ENCODE measurements around the gene FSD1L. TPM values are rescaled to one million over a fixed set of nuclear protein-coding genes. Genes with fewer than 3 reads are reported as not detected.

Gene FSD1L
- total RNA-seq, 2 experiments from 2014 or later, result 8.1 TPM

GRCh38 chr9:105441616-105442160 is 6.1 kb upstream of the FSD1L start:
- H3K4me3 Mint-ChIP-seq, result no peak overlapping the region
- no peaks in the 10 kb centered on the region for H3K36me3 Mint-ChIP-seq (ENCODE audit: low read depth)
- H3K27ac Mint-ChIP-seq, result no peak overlapping the region
- no peaks in the 10 kb centered on the region for H3K9me3 Mint-ChIP-seq
- CTCF ChIA-PET, result no interaction called here
- H3K4me1 Mint-ChIP-seq, result peaks cover 2% of the 10 kb centered on the region
- POLR2A ChIA-PET, result interaction anchor here (0.6 kb wide), 1 partner anchor 184 kb away, joined by 3 read pairs; no protein-coding TSS in a partner anchor
- H3K27me3 Mint-ChIP-seq, result no peaks in the 10 kb centered on the region
- DNase-seq, result no peak

GRCh38 chr9:105443121-105443520 is 4.7 kb upstream of the FSD1L start:
- Mint-ChIP-seq H3K36me3 (ENCODE audit: low read depth) (no peaks in the 10 kb centered on the region), H3K27me3 (no peaks in the 10 kb centered on the region), H3K27ac (no peak overlapping the region), H3K9me3 (no peaks in the 10 kb centered on the region), H3K4me1 (peaks cover 9% of the 10 kb centered on the region), H3K4me3 (no peak overlapping the region)
- CTCF ChIA-PET, result interaction anchor here (1.1 kb wide), 1 partner anchor 9 kb away, joined by 3 read pairs; no protein-coding TSS in a partner anchor
- DNase-seq, result no peak
- POLR2A ChIA-PET, result no interaction called here

GRCh38 chr9:105444130-105444529 is 3.7 kb upstream of the FSD1L start:
- ChIA-PET CTCF (interaction anchor here (0.5 to 1.1 kb wide), 2 partner anchors 8 to 202 kb away, joined by 3 read pairs; no protein-coding TSS in a partner anchor), POLR2A (no interaction called here)
- no peak overlapping the region for H3K27ac Mint-ChIP-seq
- H3K4me3 Mint-ChIP-seq, result no peak overlapping the region
- DNase-seq, result no peak
- H3K9me3 Mint-ChIP-seq, result no peaks in the 10 kb centered on the region
- peaks cover 16% of the 10 kb centered on the region for H3K4me1 Mint-ChIP-seq
- no peaks in the 10 kb centered on the region for H3K36me3 Mint-ChIP-seq (ENCODE audit: low read depth)
- no peaks in the 10 kb centered on the region for H3K27me3 Mint-ChIP-seq

- H3K4me1 Mint-ChIP-seq, result peaks cover 25% of the 10 kb centered on the region
- H3K27me3 Mint-ChIP-seq, result no peaks in the 10 kb centered on the region
- POLR2A ChIA-PET, result no interaction called here
- H3K27ac Mint-ChIP-seq, result no peak overlapping the region
- CTCF ChIA-PET, result interaction anchor here (0.8 to 1.0 kb wide), 2 partner anchors 9 to 190 kb away, joined by 3 to 4 read pairs; no protein-coding TSS in a partner anchor
- H3K4me3 Mint-ChIP-seq, result no peak overlapping the region
- no peaks in the 10 kb centered on the region for H3K36me3 Mint-ChIP-seq (ENCODE audit: low read depth)
- H3K9me3 Mint-ChIP-seq, result no peaks in the 10 kb centered on the region
- no peak for DNase-seq
These were observed 2.5 kb upstream of the FSD1L start for GRCh38 chr9:105445203-105445881.

- peak overlapping the region; percentile 79 for H3K27ac Mint-ChIP-seq
- DNase-seq, result no peak
- peak overlapping the region; percentile 74 for H3K4me3 Mint-ChIP-seq
- no peaks in the 10 kb centered on the region for H3K9me3 Mint-ChIP-seq
- ChIA-PET POLR2A (no interaction called here), CTCF (interaction anchor here (1.0 kb wide), 1 partner anchor 694 kb away, joined by 3 read pairs; no protein-coding TSS in a partner anchor)
- H3K4me1 Mint-ChIP-seq, result peaks cover 25% of the 10 kb centered on the region
- H3K27me3 Mint-ChIP-seq, result no peaks in the 10 kb centered on the region
- H3K36me3 Mint-ChIP-seq (ENCODE audit: low read depth), result no peaks in the 10 kb centered on the region
These were observed 434 bp upstream of the FSD1L start for GRCh38 chr9:105447386-105447813.

- no peak for DNase-seq
- H3K36me3 Mint-ChIP-seq (ENCODE audit: low read depth), result no peaks in the 10 kb centered on the region
- no peaks in the 10 kb centered on the region for H3K27me3 Mint-ChIP-seq
- peaks cover 28% of the 10 kb centered on the region for H3K4me1 Mint-ChIP-seq
- no peaks in the 10 kb centered on the region for H3K9me3 Mint-ChIP-seq
- ChIA-PET POLR2A (no interaction called here), CTCF (interaction anchor here (0.7 kb wide), 1 partner anchor 20 kb away, joined by 3 read pairs; no protein-coding TSS in a partner anchor)
- peak overlapping the region; percentile 74 for H3K4me3 Mint-ChIP-seq
- no peak overlapping the region for H3K27ac Mint-ChIP-seq
These were observed 1.2 kb downstream of the FSD1L start for GRCh38 chr9:105449081-105449480.

GRCh38 chr9:105452185-105452584 is 4.4 kb downstream of the FSD1L start:
- ChIA-PET CTCF (interaction anchor here (1.3 to 1.5 kb wide), 2 partner anchors 8 to 9 kb away, joined by 3 to 4 read pairs; no protein-coding TSS in a partner anchor), POLR2A (no interaction called here)
- peaks cover 3% of the 10 kb centered on the region for H3K9me3 Mint-ChIP-seq
- H3K4me1 Mint-ChIP-seq, result peaks cover 25% of the 10 kb centered on the region
- no peak overlapping the region for H3K27ac Mint-ChIP-seq
- no peaks in the 10 kb centered on the region for H3K27me3 Mint-ChIP-seq
- peaks cover 3% of the 10 kb centered on the region for H3K36me3 Mint-ChIP-seq (ENCODE audit: low read depth)
- no peak overlapping the region for H3K4me3 Mint-ChIP-seq
- no peak for DNase-seq

GRCh38 chr9:105455836-105456475 is 8.1 kb downstream of the FSD1L start:
- peaks cover 19% of the 10 kb centered on the region for H3K36me3 Mint-ChIP-seq (ENCODE audit: low read depth)
- DNase-seq, result no peak

GRCh38 chr9:105457560-105458294 is 9.9 kb downstream of the FSD1L start:
- Mint-ChIP-seq H3K4me3 (no peak overlapping the region), H3K9me3 (peaks cover 16% of the 10 kb centered on the region), H3K4me1 (peaks cover 1% of the 10 kb centered on the region), H3K27ac (no peak overlapping the region), H3K36me3 (ENCODE audit: low read depth) (peaks cover 19% of the 10 kb centered on the region), H3K27me3 (no peaks in the 10 kb centered on the region)
- no peak for DNase-seq
- ChIA-PET POLR2A (no interaction called here), CTCF (no interaction called here)

More at GRCh38 chr9:105455836-105456475, 8.1 kb downstream of the FSD1L start:
- Mint-ChIP-seq H3K27ac (no peak overlapping the region), H3K4me3 (no peak overlapping the region), H3K27me3 (no peaks in the 10 kb centered on the region), H3K9me3 (peaks cover 16% of the 10 kb centered on the region), H3K4me1 (peaks cover 3% of the 10 kb centered on the region)
- POLR2A ChIA-PET, result no interaction called here
- CTCF ChIA-PET, result no interaction called here

- H3K4me3 Mint-ChIP-seq, result no peak overlapping the region
- no peak for DNase-seq
- no peak overlapping the region for H3K27ac Mint-ChIP-seq
- ChIA-PET CTCF (no interaction called here), POLR2A (no interaction called here)
- no peaks in the 10 kb centered on the region for H3K27me3 Mint-ChIP-seq
- peaks cover 16% of the 10 kb centered on the region for H3K9me3 Mint-ChIP-seq
- H3K4me1 Mint-ChIP-seq, result peaks cover under 1% of the 10 kb centered on the region
- H3K36me3 Mint-ChIP-seq (ENCODE audit: low read depth), result peaks cover 19% of the 10 kb centered on the region
These were observed 10.6 kb downstream of the FSD1L start for GRCh38 chr9:105458404-105458803.

- no peak for DNase-seq
- Mint-ChIP-seq H3K36me3 (ENCODE audit: low read depth) (peaks cover 22% of the 10 kb centered on the region), H3K27me3 (no peaks in the 10 kb centered on the region), H3K9me3 (peaks cover 16% of the 10 kb centered on the region), H3K4me1 (no peaks in the 10 kb centered on the region), H3K4me3 (no peak overlapping the region), H3K27ac (no peak overlapping the region)
- ChIA-PET CTCF (interaction anchor here (2.0 kb wide), 1 partner anchor 8 kb away, joined by 4 read pairs; no protein-coding TSS in a partner anchor), POLR2A (no interaction called here)
These were observed 11.5 kb downstream of the FSD1L start for GRCh38 chr9:105459336-105459735.

GRCh38 chr9:105466898-105467455 is 19.1 kb downstream of the FSD1L start:
- H3K36me3 Mint-ChIP-seq (ENCODE audit: low read depth), result peaks cover 24% of the 10 kb centered on the region
- no peaks in the 10 kb centered on the region for H3K27me3 Mint-ChIP-seq
- no peaks in the 10 kb centered on the region for H3K9me3 Mint-ChIP-seq
- H3K27ac Mint-ChIP-seq, result no peak overlapping the region
- no peak for DNase-seq
- CTCF ChIA-PET, result no interaction called here
- POLR2A ChIA-PET, result no interaction called here
- H3K4me1 Mint-ChIP-seq, result no peaks in the 10 kb centered on the region
- no peak overlapping the region for H3K4me3 Mint-ChIP-seq
